Measurements from ENCODE around the gene PECR.

Gene PECR

DNA sequence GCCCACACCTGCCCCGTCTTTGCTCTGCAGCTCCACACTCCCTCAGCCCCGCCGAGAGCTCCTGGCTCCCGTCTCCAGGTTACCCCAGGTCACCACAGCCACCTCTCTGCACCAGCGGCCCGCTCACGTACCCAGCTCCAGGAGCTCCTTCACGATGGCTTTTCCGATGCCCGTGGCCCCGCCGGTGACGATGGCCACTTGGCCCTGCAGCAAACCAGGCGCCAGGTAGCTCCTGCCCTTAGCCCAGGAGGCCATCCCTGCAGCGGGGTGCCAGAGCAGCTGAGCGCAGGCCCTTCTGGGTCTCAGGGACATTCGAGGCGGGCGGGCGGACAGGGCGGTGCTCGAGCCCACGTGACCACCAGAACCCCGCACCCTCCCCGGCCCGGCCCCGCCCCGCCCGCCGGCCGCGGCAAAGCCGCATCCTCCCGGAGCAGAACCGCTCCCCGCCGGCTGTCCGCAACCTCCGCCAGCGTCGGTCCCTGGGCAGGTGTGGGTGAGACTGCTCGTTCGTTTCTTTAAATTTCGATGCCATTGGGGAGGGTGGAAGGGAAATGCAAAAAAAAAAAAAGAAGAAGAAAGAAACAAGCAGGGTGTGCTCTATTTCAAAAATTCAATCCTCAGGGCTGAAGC is at the start of gene PECR, which contains the start of gene TMEM169:
TSS of gene PECR (minus strand) at position 323 of the 630 bp plus-strand sequence. CDS start at position 255, 68 bp downstream.
TSS of gene TMEM169 (plus strand) at position 433 of the 630 bp plus-strand sequence. CDS start 14,045 bp downstream, outside the sequence.
- peak; percentile 70 for DNase-seq (ENCODE audit: low spot score)

DNA sequence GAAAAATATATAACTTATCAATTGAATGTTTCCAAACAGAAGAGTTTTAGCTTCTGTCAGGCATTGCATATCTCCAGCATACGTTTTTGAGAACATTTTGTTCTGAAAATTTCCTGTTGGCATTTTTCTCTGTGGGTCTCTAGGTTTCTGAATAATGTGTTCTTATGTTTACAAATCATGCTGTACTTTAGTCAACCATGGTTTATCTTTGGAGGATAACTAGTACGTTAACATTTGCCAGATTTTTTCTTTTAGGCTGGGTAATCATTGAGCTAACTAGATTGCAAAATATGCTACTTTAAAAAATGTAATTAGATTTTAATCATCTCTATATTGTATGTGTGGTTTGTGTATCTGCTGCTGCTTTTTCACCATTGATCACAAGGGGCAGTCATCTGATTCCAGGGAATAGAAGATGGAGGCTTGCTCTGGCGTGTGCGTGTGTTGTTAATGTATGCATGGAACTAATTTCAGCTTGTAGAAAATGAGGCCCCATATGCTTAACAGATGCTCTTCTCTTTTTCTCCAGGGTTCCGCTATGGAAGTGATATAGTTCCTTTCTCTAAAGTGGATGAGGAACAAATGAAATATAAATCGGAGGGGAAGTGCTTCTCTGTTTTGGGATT is 48.9 kb upstream of the PECR start:
- no peak for DNase-seq (ENCODE audit: low spot score)

DNA sequence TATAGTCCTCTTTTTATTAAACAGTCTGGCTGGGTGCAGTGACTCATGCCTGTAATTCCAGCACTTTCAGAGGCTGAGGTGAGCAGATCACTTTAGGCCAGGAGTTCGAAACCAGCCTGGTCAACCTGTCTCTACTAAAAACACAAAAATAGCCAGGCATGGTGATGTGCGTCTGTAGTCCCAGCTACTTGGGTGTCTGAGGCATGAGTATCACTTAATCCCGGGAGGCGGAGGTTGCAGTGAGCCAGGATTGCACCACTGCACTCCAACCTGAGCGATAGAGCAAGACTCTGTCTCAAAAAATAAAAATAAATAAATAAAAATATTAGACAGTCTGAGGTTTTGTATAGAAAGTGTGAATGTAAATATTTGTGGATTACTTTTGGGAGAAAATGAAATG is 45.3 kb upstream of the PECR start:
- no peak for DNase-seq (ENCODE audit: low spot score)

DNA sequence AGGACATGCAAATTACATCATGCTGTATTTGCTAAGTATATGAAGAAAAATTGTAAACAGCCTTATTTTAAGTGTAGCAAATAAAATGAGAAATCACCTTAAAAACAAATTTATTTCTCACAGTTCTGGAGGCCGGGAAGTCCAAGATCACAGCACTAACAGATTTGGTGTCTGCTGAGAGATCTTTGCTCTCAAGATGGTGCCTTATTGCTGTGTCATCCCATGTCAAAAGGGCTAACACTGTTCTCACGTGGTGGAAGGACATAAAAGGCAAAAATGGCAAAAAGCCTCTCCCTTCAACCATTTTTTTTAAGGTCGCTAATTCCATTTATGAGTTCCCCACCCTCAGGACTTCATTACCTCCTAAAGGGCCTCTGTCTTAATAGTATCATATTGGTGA is 39.6 kb upstream of the PECR start:
- DNase-seq (ENCODE audit: low spot score) = no peak

DNA sequence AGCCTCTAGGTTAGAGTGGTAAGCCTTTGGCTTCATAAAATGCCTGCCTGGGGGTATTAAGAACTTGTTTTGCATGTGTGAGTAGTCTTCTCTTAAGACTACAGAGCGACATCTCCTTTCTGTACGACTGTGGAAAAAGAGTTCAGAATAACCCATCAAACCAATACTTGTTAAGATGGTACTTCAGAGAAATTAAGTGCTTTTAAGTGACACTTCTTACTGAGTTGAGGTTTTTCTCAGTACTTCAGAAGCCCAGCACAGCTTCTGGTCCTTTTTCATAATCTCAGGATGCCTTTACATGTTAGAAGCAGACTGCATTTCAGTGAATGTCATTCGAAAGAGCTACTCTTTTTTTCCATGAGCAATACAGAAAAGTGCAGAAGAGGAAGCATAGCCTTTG is 38.4 kb upstream of the PECR start:
- peak; percentile 26 for DNase-seq (ENCODE audit: low spot score)

DNA sequence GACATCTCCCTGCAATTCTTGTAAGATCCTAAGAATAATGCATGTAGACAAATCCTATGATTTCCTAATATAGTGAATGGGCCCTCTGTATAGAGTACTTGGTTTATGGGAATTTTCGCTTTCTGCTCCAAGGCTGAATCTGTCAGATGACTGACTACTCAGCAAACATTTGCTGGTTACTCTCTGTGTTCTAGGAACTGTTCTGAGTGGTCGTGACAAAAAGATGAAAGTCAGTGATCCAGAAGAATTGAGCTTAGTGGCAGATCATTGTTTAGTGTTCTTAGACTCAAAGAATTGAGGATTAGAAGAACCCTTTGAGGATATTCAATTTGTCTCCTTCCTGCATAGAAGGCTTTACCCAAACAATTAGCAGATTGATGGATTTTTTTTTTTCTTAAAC is 37.5 kb upstream of the PECR start:
- no peak for DNase-seq (ENCODE audit: low spot score)

DNA sequence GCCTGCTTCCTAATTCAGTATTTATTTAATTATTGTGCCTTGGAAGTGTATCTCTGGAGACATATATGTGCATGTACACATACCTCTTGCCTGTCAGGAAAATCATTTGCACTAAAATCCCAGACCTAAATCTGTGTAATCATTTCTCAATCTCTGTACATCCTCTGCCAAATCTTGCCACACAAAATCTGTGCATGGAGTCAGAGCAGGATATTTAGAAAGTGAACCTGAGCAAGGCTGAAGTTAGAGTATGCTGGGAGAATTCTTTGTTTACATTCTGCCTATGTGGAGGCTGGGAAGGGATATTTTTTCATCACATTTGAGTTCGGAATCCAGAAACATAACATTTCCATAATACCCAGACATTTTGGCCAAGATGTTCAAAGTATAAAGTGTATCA is 36.9 kb upstream of the PECR start:
- DNase-seq (ENCODE audit: low spot score) = no peak

DNA sequence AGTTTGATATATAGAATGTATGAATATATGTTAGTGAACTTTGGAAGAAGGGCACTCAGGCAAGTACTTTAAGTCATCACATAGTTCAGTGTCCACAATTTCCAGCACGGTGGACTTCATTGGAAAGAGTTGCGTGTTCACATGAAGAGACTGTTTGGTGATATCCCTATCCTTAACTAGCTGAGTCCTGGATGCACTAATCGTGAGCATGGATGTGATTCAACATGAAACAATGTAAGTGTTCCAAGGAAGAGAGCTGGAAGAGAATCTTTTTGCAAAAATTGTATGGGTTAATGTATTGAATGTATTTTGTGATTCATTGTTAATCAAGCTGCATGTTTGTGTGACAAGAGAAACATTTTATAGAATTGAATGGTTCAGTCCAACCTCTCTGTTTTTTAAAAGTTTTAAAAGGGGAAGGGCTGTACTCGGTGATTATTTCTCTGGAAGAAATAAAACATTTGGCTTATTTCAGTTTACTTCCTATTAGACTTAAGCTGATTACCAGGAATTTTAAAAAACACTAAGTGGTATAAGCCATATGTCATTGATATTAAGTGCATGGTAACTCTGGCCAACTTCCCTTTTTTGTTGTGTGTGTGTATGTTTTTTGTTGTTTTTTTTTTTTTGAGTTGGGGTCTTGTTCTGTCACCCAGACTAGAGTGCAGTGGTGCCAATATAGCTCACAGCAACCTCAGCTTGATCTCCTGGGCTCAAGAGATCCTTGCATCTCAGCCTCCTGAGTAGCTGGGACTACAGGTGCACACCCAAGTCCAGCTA is 36.1 kb upstream of the PECR start:
- DNase-seq (ENCODE audit: low spot score) = no peak

DNA sequence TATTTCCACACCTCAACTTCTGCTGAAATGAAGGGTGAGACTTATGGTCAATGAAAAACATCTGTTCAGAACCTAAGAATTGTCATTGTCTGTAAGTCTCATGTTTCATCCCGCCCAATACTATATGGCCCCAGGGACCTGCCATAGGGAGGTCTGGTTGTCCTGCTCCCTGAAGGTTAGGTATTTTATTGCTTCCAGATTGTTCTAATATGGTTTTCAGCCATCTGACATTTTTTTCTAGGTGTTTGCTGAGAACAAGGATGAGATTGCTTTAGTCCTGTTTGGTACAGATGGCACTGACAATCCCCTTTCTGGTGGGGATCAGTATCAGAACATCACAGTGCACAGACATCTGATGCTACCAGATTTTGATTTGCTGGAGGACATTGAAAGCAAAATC is 34.8 kb upstream of the PECR start:
- DNase-seq (ENCODE audit: low spot score) = no peak

DNA sequence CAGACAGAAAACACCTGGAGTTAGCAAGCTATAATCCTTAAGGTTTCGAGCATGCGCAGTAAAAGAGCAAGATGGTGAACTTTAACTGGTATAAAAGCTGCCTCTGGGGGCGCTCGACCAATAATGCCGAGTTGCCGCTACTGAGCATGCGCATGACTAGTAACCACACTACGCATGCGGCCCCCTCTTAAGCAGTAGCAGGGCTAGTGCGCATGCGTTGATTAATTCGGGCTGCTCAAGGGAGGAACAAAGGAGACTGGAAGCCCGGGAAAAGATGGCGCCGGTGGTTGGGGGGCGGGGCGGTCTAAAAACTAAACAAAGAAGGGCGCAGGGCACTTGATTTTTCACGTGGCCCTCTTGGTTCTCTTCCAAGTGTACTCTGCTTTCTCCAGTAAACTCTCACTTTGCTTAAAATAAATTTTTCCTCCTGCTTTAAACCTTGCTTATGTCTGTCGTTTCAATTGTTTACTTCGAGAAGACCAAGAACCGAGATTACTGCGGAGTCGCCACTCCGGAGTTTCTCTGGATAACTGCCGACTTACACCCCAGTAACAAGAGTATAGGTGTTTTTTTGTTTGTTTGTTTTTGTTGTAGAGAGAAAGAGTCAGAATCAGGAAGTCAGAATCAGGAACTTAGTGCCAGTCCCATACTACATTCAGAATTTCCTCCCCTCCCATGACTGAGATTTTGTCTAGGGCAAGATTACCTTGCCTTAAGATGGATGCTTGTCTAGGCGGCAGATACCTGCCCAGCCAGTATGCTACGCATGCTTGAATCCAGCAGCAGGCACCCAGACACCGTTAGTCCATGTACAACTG is 33.3 kb upstream of the PECR start:
- DNase-seq (ENCODE audit: low spot score) = peak; percentile 97

DNA sequence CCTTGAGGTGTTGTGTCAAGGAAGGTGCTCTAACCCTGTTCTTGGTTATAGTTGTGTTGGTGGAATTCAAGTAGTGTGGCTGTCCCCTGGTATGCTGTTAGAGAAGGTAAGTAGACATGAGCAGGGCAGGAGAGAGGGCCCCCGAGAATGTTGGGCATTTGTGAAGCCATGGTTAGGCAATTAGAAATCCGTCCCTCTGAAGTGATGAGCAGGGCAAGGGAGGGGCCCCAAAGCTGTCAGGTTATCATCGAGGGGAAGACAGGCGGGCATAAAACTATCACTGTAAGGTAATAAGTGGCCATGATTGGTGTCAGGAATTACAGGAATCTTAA is 32.7 kb upstream of the PECR start:
- no peak for DNase-seq (ENCODE audit: low spot score)

DNA sequence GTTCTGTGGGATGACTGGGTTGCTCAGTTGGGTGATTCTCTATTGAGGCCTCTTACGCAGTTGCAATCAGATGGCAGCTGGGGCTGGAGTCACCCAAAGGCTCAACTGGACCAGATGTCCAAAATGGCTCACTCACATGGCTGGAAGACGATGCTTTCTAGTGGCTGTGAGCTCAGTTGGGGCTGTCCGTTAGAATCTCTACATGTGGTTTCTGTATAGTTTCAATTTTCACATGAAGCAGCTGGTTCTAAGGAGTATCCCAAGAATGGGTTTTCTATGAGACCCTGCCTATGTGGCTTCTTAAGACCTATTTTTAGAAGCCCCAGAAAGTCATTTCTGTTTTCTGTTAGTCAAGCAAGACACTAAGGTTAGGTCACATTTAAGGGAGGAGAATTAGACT is 32.0 kb upstream of the PECR start:
- no peak for DNase-seq (ENCODE audit: low spot score)

DNA sequence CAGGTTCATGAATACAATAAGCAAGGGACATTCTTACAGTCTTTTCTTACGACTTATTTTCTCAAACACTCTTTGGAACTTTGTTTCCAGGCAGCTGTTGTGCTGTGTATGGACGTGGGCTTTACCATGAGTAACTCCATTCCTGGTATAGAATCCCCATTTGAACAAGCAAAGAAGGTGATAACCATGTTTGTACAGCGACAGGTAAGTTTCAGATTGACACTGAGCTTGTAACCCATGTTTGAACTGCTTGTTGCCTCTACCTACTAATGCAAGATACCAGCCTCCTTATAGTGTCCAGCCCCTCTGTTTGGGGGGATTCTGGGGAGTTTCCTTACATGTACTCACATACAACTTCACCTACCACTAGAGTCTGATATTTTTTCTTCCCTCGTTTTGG is 31.3 kb upstream of the PECR start:
- no peak for DNase-seq (ENCODE audit: low spot score)

DNA sequence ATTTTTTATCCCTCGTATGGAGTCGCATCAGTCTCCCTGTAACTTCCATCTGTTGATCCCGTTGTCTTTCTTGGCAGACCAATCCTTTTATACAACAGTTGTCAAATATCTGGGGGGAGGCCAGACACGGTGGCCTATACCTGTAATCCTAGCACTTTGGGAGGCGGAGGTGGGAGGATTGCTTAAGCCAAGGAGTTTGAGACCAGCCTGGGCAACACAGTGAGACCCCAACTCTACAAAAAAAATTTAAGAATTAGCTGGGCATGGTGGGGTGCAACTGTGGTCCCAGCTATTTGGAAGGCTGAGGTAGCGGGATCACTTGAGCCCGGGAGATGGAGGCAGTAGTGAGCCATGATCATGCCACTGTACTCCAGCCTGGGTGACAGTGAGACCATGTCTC is 29.5 kb upstream of the PECR start:
- DNase-seq (ENCODE audit: low spot score) = no peak

DNA sequence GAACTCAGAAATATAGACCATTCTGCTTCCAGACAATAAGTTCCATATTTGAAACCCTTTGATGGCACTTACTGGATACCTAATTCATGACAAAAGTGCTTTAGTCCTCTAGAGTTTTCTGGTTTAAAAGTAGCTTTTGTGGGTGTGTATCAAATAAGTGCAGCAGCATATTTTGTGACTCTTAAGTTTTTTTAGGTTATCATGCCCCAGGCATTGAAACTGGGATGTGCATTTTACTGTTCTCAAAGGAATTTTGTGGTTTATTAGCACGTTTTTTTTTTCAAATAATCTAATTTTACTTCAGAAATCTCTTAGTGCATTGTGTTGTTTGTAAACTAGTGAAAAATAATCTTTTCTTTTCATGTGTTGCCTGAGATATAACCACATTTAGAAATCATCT is 29.0 kb upstream of the PECR start:
- no peak for DNase-seq (ENCODE audit: low spot score)

DNA sequence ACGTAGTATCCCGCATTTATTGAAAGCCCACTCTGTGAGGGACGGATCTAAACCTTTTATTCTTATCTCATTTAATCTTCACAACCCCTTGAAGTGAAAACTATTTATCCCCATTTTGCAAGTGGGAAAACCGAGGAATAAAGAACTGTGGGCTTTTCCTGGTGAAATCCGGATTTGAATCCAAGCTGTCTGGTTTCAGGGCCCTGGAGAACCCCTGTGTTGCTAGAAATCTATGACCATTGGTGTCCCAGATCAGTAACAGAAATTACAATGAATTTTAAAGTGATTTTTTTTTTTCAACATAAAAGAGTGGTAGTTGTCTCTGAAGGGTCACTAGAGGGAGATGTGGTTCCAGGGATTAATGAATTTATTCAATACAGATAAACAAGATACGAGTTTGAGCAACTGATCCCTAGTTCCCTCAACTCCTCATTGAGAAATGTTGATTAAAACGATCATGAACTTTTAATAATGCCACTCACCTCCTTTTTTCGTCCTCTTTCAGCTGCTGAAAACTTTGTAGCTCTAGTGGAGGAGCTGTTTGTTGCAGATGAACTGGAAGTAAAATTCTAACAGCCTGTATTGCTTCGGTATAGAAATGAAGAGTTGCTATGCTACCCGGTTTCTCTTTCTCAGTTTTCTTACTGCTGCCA is 28.5 kb upstream of the PECR start:
- DNase-seq (ENCODE audit: low spot score) = peak; percentile 31

DNA sequence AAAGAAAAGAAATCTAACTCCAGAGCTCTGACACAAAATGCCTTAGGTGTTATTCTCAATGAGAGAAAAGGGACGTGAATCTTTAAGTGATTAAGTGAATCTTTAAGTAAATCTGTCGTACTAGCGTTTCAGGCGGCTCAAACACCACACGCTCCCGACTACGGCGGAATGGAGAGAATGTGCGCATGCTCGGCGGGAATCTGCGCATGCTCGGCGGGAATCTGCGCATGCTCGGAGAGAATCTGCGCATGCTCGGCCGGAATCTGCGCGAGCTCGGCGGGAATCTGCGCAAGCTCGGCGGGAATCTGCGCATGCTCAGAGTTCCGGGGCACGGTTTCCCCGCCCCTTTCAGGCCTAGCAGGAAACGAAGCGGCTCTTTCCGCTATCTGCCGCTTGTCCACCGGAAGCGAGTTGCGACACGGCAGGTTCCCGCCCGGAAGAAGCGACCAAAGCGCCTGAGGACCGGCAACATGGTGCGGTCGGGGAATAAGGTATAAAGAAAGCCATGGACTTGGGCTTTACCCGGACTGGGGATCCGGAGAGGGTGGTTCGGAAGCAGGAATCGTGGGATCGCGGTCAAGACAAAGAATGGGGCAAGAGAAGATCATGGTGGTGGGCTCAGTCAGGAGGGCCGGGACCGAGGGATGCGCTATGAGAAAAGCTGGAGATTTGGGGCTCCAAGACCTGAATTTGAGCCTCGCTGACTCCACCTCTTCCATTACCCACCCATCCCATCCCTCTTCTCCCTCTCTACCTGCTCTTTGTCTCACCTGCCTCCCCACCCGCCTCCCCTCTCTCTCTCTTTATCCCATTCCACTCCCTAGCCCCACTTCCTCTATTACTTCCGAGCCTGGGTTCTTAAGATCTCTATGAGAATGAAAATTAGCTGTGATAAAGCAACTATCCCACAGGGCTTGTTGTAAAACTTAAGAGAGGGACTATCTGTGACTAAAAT is 27.6 kb upstream of the PECR start, which contains the start of gene XRCC5:
TSS of gene XRCC5 (plus strand) at position 382 of the 955 bp plus-strand sequence. CDS start at position 471, 89 bp downstream.
- peak; percentile 98 for DNase-seq (ENCODE audit: low spot score)

DNA sequence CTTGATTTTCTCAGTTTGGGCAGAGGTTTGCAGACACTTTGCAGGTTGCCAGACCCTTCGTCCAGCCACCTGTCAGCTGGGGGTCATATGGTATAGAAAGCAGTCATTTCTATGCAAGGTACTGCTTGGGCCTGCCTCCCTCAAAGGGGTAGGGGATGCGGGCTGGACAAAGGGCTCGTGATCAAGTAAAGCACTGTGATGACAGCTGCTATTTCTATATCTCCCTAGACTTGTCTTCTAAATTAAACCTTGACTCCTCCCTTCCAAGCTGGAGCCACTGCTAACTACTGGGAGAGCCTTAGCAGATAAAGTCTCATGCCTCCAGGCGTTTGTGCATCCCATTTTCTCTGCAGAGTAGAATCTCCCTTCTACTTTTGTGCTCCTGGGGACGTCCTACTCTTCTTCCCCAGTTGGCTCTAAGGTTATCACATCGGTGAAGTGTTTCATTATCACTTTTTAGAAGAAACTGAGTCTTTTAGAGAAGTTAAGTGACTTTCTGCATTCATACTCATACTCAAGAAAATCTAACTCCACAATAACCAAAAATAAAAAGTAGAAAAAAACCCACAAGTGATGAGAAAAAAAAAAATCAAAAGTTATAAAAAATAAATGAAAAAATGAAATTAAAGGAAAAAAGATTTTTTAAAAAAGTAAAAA is 26.8 kb upstream of the PECR start:
- no peak for DNase-seq (ENCODE audit: low spot score)

DNA sequence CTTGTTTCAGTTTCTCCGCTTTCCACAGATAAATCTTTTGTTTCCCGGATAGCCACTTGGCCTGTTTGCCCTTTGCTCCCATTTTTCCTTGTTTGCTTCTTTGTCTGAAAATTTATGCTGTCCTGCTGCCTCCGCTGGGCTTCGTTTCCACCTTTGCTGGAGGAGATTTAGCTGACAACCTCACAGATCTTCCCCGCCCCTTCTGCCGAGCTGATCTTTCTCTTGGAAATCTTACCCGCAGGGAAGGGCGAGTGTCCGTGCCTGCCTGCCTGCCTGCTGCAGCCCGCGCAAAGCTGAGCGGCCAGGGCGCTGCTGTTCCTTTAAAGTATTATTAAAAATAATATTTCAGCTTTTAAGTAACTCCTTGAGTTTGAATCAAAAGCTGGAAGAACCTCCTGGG is 26.2 kb upstream of the PECR start:
- no peak for DNase-seq (ENCODE audit: low spot score)

DNA sequence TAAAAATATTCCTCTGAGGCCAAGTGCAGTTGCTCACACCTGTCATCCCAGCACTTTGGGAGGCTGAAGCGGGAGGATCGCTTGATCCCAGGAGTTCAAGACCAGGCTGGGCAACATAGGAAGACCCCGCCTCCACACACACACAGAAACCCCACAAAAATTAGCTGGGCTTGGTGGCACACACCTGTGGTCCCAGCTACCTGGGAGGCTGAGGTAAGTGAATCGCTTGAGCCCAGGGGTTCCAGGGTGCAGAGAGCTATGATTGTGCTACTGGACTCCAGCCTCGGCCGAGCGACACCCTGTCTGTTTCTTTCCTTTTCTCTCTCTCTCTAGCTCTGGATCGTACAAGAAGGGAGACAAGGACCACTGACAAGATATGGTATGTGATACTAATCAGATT is 25.7 kb upstream of the PECR start:
- DNase-seq (ENCODE audit: low spot score) = no peak

All from CD4-positive, alpha-beta T cell treated with Interleukin-2 at 100 ng/mL for 4 hours (primary cell).